Tibial nerve (tissue), 4 donors: ENCODE measurements around the gene HNF4A. TPM values are rescaled to one million over a fixed set of nuclear protein-coding genes. Genes with fewer than 3 reads are reported as not detected.

Source experiments
- DNase-seq, 2 donors: peaks; one replicate each; pipeline ENCODE4 v3.0.0-alpha.2; 2019; ENCODE audit warnings: low spot score in 2 of 2
- H3K27ac ChIP-seq, 4 donors: fragments of 200-600 bp; sonication (generic) in 3 of 4; one replicate each; pipeline ENCODE4 v1.5.1; 2017 to 2019; ENCODE audit warnings: mild to moderate bottlenecking in 1 of 4
- H3K27me3 ChIP-seq, 2 donors: fragments of 200-600 bp; sonication (generic) in 1 of 2; one replicate each; pipeline versions ENCODE4 v1.5.1 to v1.6.0; 2017 to 2019
- H3K36me3 ChIP-seq, 3 donors: fragments of 200-600 bp; sonication (generic); one replicate each; pipeline ENCODE4 v1.5.1; 2018 to 2019
- H3K4me1 ChIP-seq, 4 donors: fragments of 200-600 bp; sonication (generic) in 3 of 4; one replicate each; pipeline ENCODE4 v1.5.1; 2017 to 2019
- H3K4me3 ChIP-seq, 4 donors: fragments of 200-600 bp; sonication (generic) in 3 of 4; one replicate each; pipeline ENCODE4 v1.5.1; 2017 to 2019; ENCODE audit warnings: mild to moderate bottlenecking in 1 of 4, moderate library complexity in 1 of 4
- H3K9me3 ChIP-seq, 4 donors: fragments of 200-600 bp; sonication (generic) in 3 of 4; one replicate each; pipeline ENCODE4 v1.5.1; 2017 to 2019
- CTCF ChIP-seq, 5 experiments: fragments of 200-600 bp in 3 of 5; fragments of 450-650 bp in 2 of 5; sonication (generic) in 3 of 5; IDR thresholded peaks; one replicate each; pipeline ENCODE4 v1.5.1; 2016 to 2019; ENCODE audit warnings: antibody characterized with exemption in 5 of 5, mild to moderate bottlenecking in 3 of 5, moderate library complexity in 2 of 5
- EP300 ChIP-seq, 2 donors: sonication (generic); formaldehyde crosslinking; IDR thresholded peaks; one replicate each; pipeline ENCODE4 v1.6.1; 2017; ENCODE audit warnings: antibody characterized with exemption in 2 of 2, mild to moderate bottlenecking in 1 of 2
- POLR2A ChIP-seq, 2 donors: fragments of 450-650 bp; IDR thresholded peaks; one replicate each; pipeline ENCODE4 v1.6.1; 2017; ENCODE audit warnings: antibody characterized with exemption in 2 of 2, mild to moderate bottlenecking in 2 of 2, moderate library complexity in 2 of 2
- WGBS, 2 donors: methylation state at CpG; one replicate each; pipeline ENCODE4 v1.1.5; 2018; 5-methylcytosine and 5-hydroxymethylcytosine counted together
- total RNA-seq, 4 donors: library from RNA; depleted of rRNA; stranded (reverse); fragments of >200 nt; gene quantifications; one replicate each; pipeline ENCODE4 v1.1.0, GENCODE V29; 2016

HNF4A gene
- total RNA-seq, 4 donors from 2014 or later: not detected

- no peaks in the 10 kb centered on the region for H3K4me1 ChIP-seq
- no peaks in the 10 kb centered on the region for H3K9me3 ChIP-seq
- no peaks in the 10 kb centered on the region for H3K36me3 ChIP-seq
- no peak overlapping the region for H3K4me3 ChIP-seq
- 69 to 73% methylated on average over 10 to 14 of the region's 14 CpGs for WGBS, 2 donors
- peak overlapping the region in 2 of 4 donors; percentile 4 to 56 for H3K27ac ChIP-seq
- no peaks in the 10 kb centered on the region for H3K27me3 ChIP-seq
- TF ChIP-seq POLR2A (IDR thresholded peaks at IDR 0.05): no peak
- TF ChIP-seq CTCF (IDR thresholded peaks at IDR 0.05): no peak
- no peak for TF ChIP-seq EP300 (IDR thresholded peaks at IDR 0.05)
- DNase-seq: no peak
Measured at GRCh38 chr20:44407402-44408184, 52.1 kb downstream of the HNF4A start.

GRCh38 chr20:44409132-44409600 is 53.7 kb downstream of the HNF4A start:
- Histone ChIP-seq H3K4me3 (no peak overlapping the region), H3K27me3 (no peaks in the 10 kb centered on the region), H3K4me1 (no peaks in the 10 kb centered on the region), H3K27ac (peak overlapping the region in 3 of 4 donors; percentile 34 to 62 (median 36)), H3K36me3 (no peaks in the 10 kb centered on the region), H3K9me3 (no peaks in the 10 kb centered on the region)
- peak in 1 of 2 donors; percentile 21 for DNase-seq
- 62 to 83% methylated on average over 2 of the region's 2 CpGs for WGBS, 2 donors
- TF ChIP-seq POLR2A (IDR thresholded peaks at IDR 0.05) (no peak), CTCF (IDR thresholded peaks at IDR 0.05) (no peak), EP300 (IDR thresholded peaks at IDR 0.05) (peak in 1 of 2 donors; percentile 34)

- WGBS, 2 donors: 50 to 81% methylated on average over 2 of the region's 2 CpGs
- H3K27ac ChIP-seq: peak overlapping the region in 2 of 4 donors; percentile 12 to 56
Measured at GRCh38 chr20:44410583-44411019, 55.1 kb downstream of the HNF4A start.

GRCh38 chr20:44411020-44411756 is 55.7 kb downstream of the HNF4A start:
- no peaks in the 10 kb centered on the region for H3K27me3 ChIP-seq
- no peak for TF ChIP-seq POLR2A (IDR thresholded peaks at IDR 0.05)
- no peak for TF ChIP-seq EP300 (IDR thresholded peaks at IDR 0.05)
- no peak for TF ChIP-seq CTCF (IDR thresholded peaks at IDR 0.05)
- no peaks in the 10 kb centered on the region for H3K9me3 ChIP-seq
- peak overlapping the region in 1 of 4 donors; percentile 12 for H3K27ac ChIP-seq
- DNase-seq: no peak
- no peaks in the 10 kb centered on the region for H3K4me1 ChIP-seq
- no peak overlapping the region for H3K4me3 ChIP-seq
- 68 to 81% methylated on average over 27 to 28 of the region's 28 CpGs for WGBS, 2 donors
- no peaks in the 10 kb centered on the region for H3K36me3 ChIP-seq

More at GRCh38 chr20:44410583-44411019, 55.1 kb downstream of the HNF4A start:
- Histone ChIP-seq H3K4me1 (no peaks in the 10 kb centered on the region), H3K27me3 (no peaks in the 10 kb centered on the region), H3K4me3 (no peak overlapping the region), H3K9me3 (no peaks in the 10 kb centered on the region), H3K36me3 (no peaks in the 10 kb centered on the region)
- TF ChIP-seq POLR2A (IDR thresholded peaks at IDR 0.05): no peak
- no peak for TF ChIP-seq EP300 (IDR thresholded peaks at IDR 0.05)
- no peak for TF ChIP-seq CTCF (IDR thresholded peaks at IDR 0.05)
- DNase-seq: no peak
